Measurements from ENCODE around the gene APOE.
"Not testable (repeated sequence)": the region's sequence is repeated elsewhere in the genome, so short reads cannot be mapped to it uniquely, and the experiment has no call there.

APOE gene

GRCh38 chr19:44912854-44913253 is 7.3 kb downstream of the APOE start:
- DNase-seq, result no peak

GRCh38 chr19:44913512-44914432 is 8.2 kb downstream of the APOE start:
- not testable (repeated sequence) for DNase-seq

- peak; percentile 66 to 71 for DNase-seq
Observed at GRCh38 chr19:44914433-44915206, 9.0 kb downstream of the APOE start, which contains the start of gene APOC1. APOC1 (plus strand) TSS chr19:44914608; CDS start chr19:44914892, 284 bp downstream.

- DNase-seq, result no peak
Observed at GRCh38 chr19:44924243-44924725, 18.7 kb downstream of the APOE start.

GRCh38 chr19:44925114-44925891 is 19.7 kb downstream of the APOE start:
- no peak for DNase-seq

- DNase-seq, result not testable (repeated sequence)
Observed at GRCh38 chr19:44926245-44927077, 20.9 kb downstream of the APOE start.

- DNase-seq, result no peak
Observed at GRCh38 chr19:44927746-44928145, 22.1 kb downstream of the APOE start.

GRCh38 chr19:44930088-44930487 is 24.5 kb downstream of the APOE start:
- DNase-seq, result no peak

GRCh38 chr19:44931541-44931940 is 25.9 kb downstream of the APOE start:
- DNase-seq, result no peak

GRCh38 chr19:44939668-44940067 is 34.1 kb downstream of the APOE start:
- no peak for DNase-seq

GRCh38 chr19:44942067-44942571 is 36.5 kb downstream of the APOE start, which contains the start of gene APOC4:
APOC4 (plus strand) TSS chr19:44942237; CDS start chr19:44942278, 41 bp downstream.
- no peak for DNase-seq

GRCh38 chr19:44943801-44944249 is 38.2 kb downstream of the APOE start:
- DNase-seq, result no peak

GRCh38 chr19:44947041-44947581 is 41.5 kb downstream of the APOE start:
- no peak for DNase-seq

- no peak for DNase-seq
Observed at GRCh38 chr19:44948237-44948636, 42.6 kb downstream of the APOE start.

- no peak for DNase-seq
Observed at GRCh38 chr19:44948763-44949374, 43.3 kb downstream of the APOE start.

GRCh38 chr19:44949550-44949949 is 44.0 kb downstream of the APOE start:
- DNase-seq, result no peak

GRCh38 chr19:44951179-44952159 is 45.9 kb downstream of the APOE start:
- peak; percentile 56 for DNase-seq

- no peak for DNase-seq
Observed at GRCh38 chr19:44954278-44954648, 48.7 kb downstream of the APOE start.

Data from stimulated activated CD4-positive, alpha-beta T cell treated with anti-CD3 and anti-CD28 coated beads, Interleukin-2, amount 100 ng/mL, for 48 hours (primary cell).